ENCODE measurements around the gene PITPNM3.

GRCh38 chr17:6464446-6465041, 91.8 kb downstream of the PITPNM3 start:
- no peak for TF ChIP-seq POLR2A (IDR thresholded peaks at IDR 0.05; ENCODE audit: low read depth, low read length)
- no peak for TF ChIP-seq TAF1 (IDR thresholded peaks at IDR 0.05; ENCODE audit: borderline replicate concordance, low read depth, low read length)

Measured in GM12892 (cell line).